Endothelial cell of umbilical vein (primary cell): ENCODE data around the gene LMAN2L. TPM values are rescaled to one million over a fixed set of nuclear protein-coding genes. Genes with fewer than 3 reads are reported as not detected.

Experiments used
- BruUV-seq: library from RNA; stranded (reverse); fragments of 400-500 nt; replicated peaks from 2 replicates; lab custom pipeline; 2021; lab: Mats Ljungman, UMichigan
- CTCF ChIA-PET: fragments of 300-600, 350-600 bp; sonication (Branson Sonifier 250); formaldehyde crosslinking; loops from one replicate; lab custom pipeline; 2021; ENCODE audit warnings: antibody characterized with exemption, inconsistent platforms; lab: Charles Lee
- POLR2A ChIA-PET: fragments of 300-600, 350-600 bp; sonication (Branson Sonifier 250); formaldehyde crosslinking; loops from one replicate; lab custom pipeline; 2021; ENCODE audit warnings: antibody characterized with exemption, inconsistent platforms; lab: Charles Lee
- DNase-seq: peaks from one replicate; pipeline ENCODE4 v3.0.0-alpha.2; 2011; ENCODE audit warnings: low read depth, low spot score
- FAIRE-seq: peaks from 2 replicates; lab custom pipeline; 2011; peaks lifted over from hg19 to GRCh38; lab: Jason Lieb, UNC
- H2AFZ ChIP-seq: 2 replicates; pipeline ENCODE4 v1.6.0; 2012; ENCODE audit warnings: low read depth, low read length, control low read depth, inconsistent platforms
- H3K27ac ChIP-seq: 2 replicates; pipeline ENCODE4 v1.5.1; 2011; ENCODE audit warnings: low read depth, mild to moderate bottlenecking, control low read depth, low read length, moderate library complexity; ENCODE audit not compliant: insufficient read depth
- H3K27me3 ChIP-seq, 2 experiments: 2 replicates each; pipeline versions ENCODE4 v1.6.0 to v1.6.1; 2011; ENCODE audit warnings: low read length in 2 of 2, mixed read lengths in 1 of 2; ENCODE audit not compliant: control insufficient read depth in 2 of 2, insufficient read depth in 2 of 2
- H3K36me3 ChIP-seq, 2 experiments: 2 replicates in 1 of 2; 3 replicates in 1 of 2; pipeline ENCODE4 v1.5.1; 2011; ENCODE audit warnings: low read length in 2 of 2, mild to moderate bottlenecking in 1 of 2, moderate library complexity in 1 of 2; ENCODE audit not compliant: control insufficient read depth in 2 of 2, insufficient read depth in 2 of 2; ENCODE audit errors: extremely low read depth in 1 of 2
- H3K4me1 ChIP-seq: 3 replicates; pipeline ENCODE4 v1.5.1; 2011; ENCODE audit warnings: mild to moderate bottlenecking, low read length; ENCODE audit not compliant: control insufficient read depth, insufficient read depth; ENCODE audit errors: extremely low read depth
- H3K4me2 ChIP-seq: 2 replicates; pipeline ENCODE4 v1.6.1; 2011; ENCODE audit warnings: low read length, control low read depth, mixed read lengths; ENCODE audit not compliant: insufficient read depth
- H3K4me3 ChIP-seq, 3 experiments: fragments of 200-600 bp in 1 of 3; sonication (generic), shearing (Covaris generic) in 1 of 3; replicated peaks in 1 of 3; 2 replicates each; pipeline ENCODE4 v1.5.1; 2011 to 2016; ENCODE audit warnings: control low read depth in 3 of 3, low read length in 3 of 3, mild to moderate bottlenecking in 2 of 3, inconsistent platforms in 1 of 3, low read depth in 1 of 3, moderate library complexity in 1 of 3; ENCODE audit not compliant: insufficient read depth in 1 of 3
- H3K79me2 ChIP-seq: 2 replicates; pipeline ENCODE4 v1.6.0; 2012; ENCODE audit warnings: low read length, inconsistent platforms; ENCODE audit not compliant: control insufficient read depth, insufficient read depth
- H3K9ac ChIP-seq: replicated peaks from 2 replicates; pipeline ENCODE3; 2011; ENCODE audit warnings: low read length, control low read depth; ENCODE audit not compliant: insufficient read depth; ENCODE audit errors: extremely low read depth
- H3K9me1 ChIP-seq: replicated peaks from 3 replicates; pipeline ENCODE4 v1.6.0; 2011; ENCODE audit warnings: mild to moderate bottlenecking, low read length; ENCODE audit not compliant: control insufficient read depth, insufficient read depth; ENCODE audit errors: extremely low read depth
- H3K9me3 ChIP-seq: replicated peaks from 2 replicates; pipeline ENCODE4 v1.5.1; 2012; ENCODE audit warnings: low read length, inconsistent platforms; ENCODE audit not compliant: control insufficient read depth, insufficient read depth
- H4K20me1 ChIP-seq: replicated peaks from 2 replicates; pipeline ENCODE3; 2011; ENCODE audit warnings: mild to moderate bottlenecking, low read length; ENCODE audit not compliant: control insufficient read depth, insufficient read depth; ENCODE audit errors: extremely low read depth
- CTCF ChIP-seq, 2 donors: IDR thresholded peaks; 1 replicate in 1 of 2; 2 replicates in 1 of 2; pipeline ENCODE4 v1.5.1; 2011; ENCODE audit warnings: low read length in 2 of 2, mild to moderate bottlenecking in 2 of 2, moderate library complexity in 2 of 2, control low read depth in 1 of 2, inconsistent platforms in 1 of 2, low read depth in 1 of 2; ENCODE audit not compliant: insufficient read depth in 1 of 2; ENCODE audit errors: extremely low read depth in 1 of 2
- GATA2 ChIP-seq: IDR thresholded peaks from 2 replicates; pipeline ENCODE4 v1.7.0; 2011; ENCODE audit warnings: low read depth, mild to moderate bottlenecking, moderate library complexity, mixed read lengths, low read length; ENCODE audit not compliant: insufficient read length, insufficient read depth
- JUN ChIP-seq: IDR thresholded peaks from 2 replicates; pipeline ENCODE4 v1.6.1; 2011; ENCODE audit warnings: borderline replicate concordance, low read depth; ENCODE audit not compliant: insufficient read length, insufficient read depth
- MAX ChIP-seq: IDR thresholded peaks from 2 replicates; pipeline ENCODE4 v1.6.1; 2011; ENCODE audit not compliant: insufficient read depth, insufficient read length
- MYC ChIP-seq: IDR thresholded peaks from one replicate; pipeline ENCODE4 v1.6.1; 2011; ENCODE audit warnings: mild to moderate bottlenecking, low read depth, low read length
- POLR2A ChIP-seq: IDR thresholded peaks from 2 replicates; pipeline ENCODE4 v1.6.1; 2012; ENCODE audit warnings: low read depth, mild to moderate bottlenecking, control low read depth, low read length
- POLR2AphosphoS5 ChIP-seq: IDR thresholded peaks from 2 replicates; pipeline ENCODE4 v1.6.1; 2012; ENCODE audit warnings: low read depth, mild to moderate bottlenecking, control low read depth, low read length, moderate library complexity; ENCODE audit not compliant: insufficient read depth
- dilution Hi-C: fragments of 300-500 bp; cut with MboI; formaldehyde crosslinking; loops from one replicate; pipeline ENCODE4 v1.15.0; 2019; ENCODE audit warnings: low sequenced_read_pairs; ENCODE audit not compliant: extremely low pct_ligation_motif_present
- intact Hi-C: fragments of 100-400 bp; cut with micrococcal nuclease; formaldehyde crosslinking; loops from one replicate; pipeline ENCODE4 v1.10.0; 2022
- polyA plus RNA-seq, 4 experiments: library from polyadenylated mRNA; depleted of rRNA in 3 of 4; stranded (reverse) in 3 of 4; unstranded in 1 of 4; fragments of >200 nt; gene quantifications; 2 replicates each; pipeline versions ENCODE4 v1.2.1 to v1.2.3, GENCODE V29; 2011 to 2012; ENCODE audit warnings: missing spikeins in 1 of 4
- total RNA-seq: library from RNA; stranded (reverse); gene quantifications from 2 replicates; pipeline ENCODE4 v1.2.3, GENCODE V29; 2021

Gene LMAN2L
- total and polyA plus RNA-seq, 2 donors (not counting 3 experiments of a cell fraction or from before 2014, with no cell fraction given) = 15.4 to 20.5 TPM

DNA sequence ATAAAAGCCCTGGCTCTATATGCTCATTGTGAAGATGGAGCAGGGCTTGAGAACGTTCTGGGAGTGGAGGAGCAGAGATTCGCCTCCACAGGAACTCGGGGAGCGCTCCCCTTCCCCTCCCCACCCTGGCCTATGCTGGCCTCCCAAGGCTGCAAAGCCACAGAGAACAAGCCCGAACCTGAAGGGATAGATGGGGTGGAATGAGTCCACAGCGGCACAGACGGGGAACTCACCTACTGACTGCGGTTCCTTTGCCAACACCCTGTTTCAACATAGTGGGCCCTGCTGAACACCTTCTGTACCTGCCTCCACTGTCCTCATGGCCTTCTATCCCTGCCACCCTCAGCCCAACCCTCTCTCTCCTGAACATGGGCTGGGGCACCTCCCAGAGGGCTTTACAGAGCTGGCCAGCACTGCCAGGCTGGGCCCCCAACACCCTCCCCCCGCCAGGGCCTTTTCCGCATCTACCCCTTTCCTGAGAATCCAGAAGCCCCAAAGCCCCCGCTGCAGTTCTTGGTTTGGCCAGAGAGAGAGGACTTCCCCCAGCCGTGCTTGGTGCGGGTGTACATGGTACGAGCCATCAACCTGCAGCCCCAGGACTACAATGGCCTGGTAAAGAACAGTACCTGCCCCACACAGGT, 41.5 kb downstream of the LMAN2L start:
- BruUV-seq = no TSS peak
- no peaks in the 10 kb centered on the region for H4K20me1 ChIP-seq
- no peak overlapping the region for H3K4me2 ChIP-seq
- ChIA-PET CTCF (no interaction called here), POLR2A (no interaction called here)
- no peaks in the 10 kb centered on the region for H3K9me3 ChIP-seq
- H2AFZ ChIP-seq = no peak overlapping the region
- H3K9ac ChIP-seq = no peak overlapping the region
- H3K36me3 ChIP-seq = no peaks in the 10 kb centered on the region
- FAIRE-seq (no peak), DNase-seq (no peak)
- no peak overlapping the region for H3K27ac ChIP-seq
- H3K4me1 ChIP-seq = no peaks in the 10 kb centered on the region
- TF ChIP-seq CTCF (IDR thresholded peaks at IDR 0.05; ENCODE audit: extremely low read depth in 1 of 2, insufficient read depth in 1 of 2, low read depth in 1 of 2, low read length in 2 of 2) = no peak
- no peak for TF ChIP-seq POLR2AphosphoS5
- TF ChIP-seq POLR2A = no peak
- TF ChIP-seq GATA2 = no peak
- TF ChIP-seq JUN = no peak
- TF ChIP-seq MYC = no peak
- no peak for TF ChIP-seq MAX
- H3K9me1 ChIP-seq = no peaks in the 10 kb centered on the region
- H3K79me2 ChIP-seq = no peaks in the 10 kb centered on the region
- dilution Hi-C loops (no loop called here), intact Hi-C loops (no loop called here)
- no peaks in the 10 kb centered on the region for H3K27me3 ChIP-seq
- H3K4me3 ChIP-seq = no peak overlapping the region
